ENCODE data around the gene RUFY3.
"Not testable (repeated sequence)": the region's sequence is repeated elsewhere in the genome, so short reads cannot be mapped to it uniquely, and the experiment has no call there.

The RUFY3 gene

DNA sequence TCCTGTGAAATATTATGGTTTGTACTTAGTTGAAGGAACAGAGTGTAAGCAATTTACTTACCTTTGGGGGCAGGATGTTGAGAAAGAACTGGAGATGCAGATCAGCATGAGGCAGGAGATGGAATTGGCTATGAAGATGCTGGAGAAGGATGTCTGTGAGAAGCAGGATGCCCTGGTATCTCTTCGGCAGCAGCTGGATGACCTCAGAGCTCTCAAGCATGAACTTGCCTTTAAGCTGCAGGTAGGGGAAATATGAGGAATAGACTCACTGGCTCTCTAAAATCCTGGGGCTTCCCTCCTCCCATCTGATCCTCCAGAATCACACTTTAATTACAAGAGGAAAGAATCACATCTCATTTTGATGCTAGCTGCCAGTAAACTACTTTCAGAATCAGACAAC, 67.0 kb downstream of the RUFY3 start:
- DNase-seq, result no peak

DNA sequence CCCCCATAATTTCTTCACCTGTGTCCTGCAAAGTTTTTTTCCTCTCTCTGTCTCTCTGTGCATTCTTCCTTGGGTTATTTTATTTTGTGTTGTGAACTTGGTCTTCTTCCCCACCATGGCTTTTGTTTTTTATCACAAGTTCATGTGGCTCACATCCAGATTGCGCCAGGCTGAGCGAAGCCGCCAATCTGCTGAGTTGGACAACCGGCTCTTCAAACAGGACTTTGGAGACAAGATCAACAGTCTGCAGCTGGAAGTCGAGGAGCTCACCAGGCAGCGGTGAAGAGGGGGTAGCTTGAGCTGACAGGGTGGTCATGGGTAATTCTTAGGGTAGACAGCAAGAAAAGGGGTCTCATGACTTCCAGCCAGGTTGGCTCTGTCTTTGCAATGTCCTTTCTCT, 71.9 kb downstream of the RUFY3 start:
- no peak for DNase-seq

DNA sequence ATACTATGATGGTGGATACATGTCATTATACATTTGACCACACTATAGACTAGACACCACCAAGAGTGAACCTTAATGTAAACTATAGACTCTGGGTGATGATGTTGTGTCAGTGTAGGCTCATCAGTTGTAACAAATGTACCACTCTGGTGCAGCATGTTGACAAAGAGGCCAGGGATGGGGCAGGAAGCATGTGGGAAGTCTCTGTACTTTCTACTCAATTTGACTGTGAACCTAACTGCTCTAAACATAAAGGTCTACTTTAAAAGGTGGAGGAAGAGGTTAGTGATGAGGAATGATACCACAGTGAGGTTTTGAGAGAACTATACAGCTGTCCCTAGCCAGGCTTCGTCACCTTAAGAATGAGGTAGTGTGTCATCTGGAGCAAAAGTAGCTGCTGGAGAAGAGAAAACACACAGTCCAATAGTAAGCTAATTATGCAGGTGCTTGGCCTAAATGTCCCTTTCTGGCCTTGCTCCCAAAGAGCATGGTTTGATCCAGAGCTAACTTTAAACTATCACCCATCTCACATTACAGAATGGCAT, 79.6 kb downstream of the RUFY3 start:
- no peak for DNase-seq

DNA sequence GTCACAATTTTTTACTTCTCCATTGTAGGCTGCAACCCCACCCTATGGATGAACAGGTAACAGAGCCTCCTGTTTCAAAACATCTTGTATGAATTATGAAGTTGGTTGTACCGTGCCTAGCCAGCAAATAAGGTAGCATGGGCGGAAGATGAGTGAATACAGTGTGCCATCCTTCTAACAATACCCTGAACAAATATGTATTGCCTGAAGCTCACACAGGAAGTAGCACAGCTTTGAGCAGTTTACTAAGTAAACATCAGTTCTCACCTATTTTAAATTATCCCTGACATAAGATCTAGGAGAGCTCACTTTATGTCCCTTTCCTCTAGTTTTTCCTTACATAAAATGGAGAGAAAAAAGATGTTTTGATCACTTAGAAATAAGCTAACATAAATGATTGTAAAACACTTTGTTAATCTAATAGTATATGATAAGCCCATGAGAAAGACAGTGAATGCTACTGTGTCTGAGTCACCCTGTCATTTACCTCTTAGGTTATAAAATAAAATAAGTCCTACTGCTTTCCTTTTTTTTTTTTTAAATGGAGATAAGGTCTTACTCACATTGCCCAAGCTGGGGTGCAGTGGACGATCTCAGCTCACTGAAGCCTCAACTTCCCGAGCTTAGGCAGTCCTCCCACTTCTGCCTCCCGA, 81.3 kb downstream of the RUFY3 start:
- DNase-seq, result no peak

DNA sequence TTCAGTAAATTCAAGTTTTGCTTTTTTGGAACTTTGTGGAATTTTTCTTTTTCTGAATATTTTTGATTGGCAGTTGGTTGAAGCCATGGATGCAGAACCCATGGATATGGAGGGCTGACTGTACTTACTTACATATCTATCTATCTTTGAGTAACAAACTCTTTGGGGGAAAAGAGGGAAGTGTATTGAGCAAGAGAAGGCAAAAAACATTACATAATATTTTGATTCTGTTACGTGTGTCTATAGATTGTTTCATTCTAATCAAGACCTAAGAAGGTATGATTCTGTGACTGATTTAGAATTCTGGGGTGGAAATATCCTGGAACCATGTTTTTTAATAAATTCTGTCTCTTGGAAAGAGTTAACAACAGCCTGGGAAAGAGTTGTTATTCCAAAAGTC, 86.4 kb downstream of the RUFY3 start:
- no peak for DNase-seq

DNA sequence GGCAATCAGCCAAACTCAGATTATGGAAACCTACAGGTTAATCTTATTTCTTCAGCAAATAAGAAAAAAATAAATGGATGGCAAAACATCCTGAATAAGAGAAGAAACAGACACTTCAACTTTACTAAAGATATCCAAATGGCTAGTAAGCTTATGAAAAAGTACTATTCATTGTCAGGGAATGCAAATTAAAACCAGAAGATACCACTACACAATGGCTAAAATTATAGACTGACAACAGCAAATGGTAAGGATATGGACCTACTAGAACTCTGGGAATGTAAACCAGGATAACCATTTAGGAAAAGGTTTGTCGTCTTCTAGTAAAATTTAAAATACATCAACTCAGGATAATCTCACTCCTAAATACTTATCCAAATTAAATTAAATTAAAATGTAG, 93.6 kb downstream of the RUFY3 start:
- no peak for DNase-seq

DNA sequence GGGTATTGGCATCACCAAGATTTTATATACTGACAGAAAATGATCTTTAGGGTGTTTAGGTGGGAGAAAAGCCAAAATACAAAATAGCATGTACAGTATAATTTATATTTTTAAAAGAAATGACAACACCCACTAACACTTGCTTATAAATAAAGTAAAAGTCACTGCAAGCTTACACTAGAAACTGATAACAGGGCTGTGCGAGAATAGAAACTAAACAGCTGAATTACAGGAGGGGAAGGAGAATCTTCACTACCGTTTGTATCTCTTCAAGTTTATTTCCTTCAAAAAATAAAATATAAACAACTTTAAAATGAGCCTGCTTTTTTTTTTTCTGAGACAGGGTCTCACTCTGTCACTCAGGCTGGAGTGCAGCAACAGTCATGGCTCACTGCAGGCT, 95.1 kb downstream of the RUFY3 start:
- no peak for DNase-seq

DNA sequence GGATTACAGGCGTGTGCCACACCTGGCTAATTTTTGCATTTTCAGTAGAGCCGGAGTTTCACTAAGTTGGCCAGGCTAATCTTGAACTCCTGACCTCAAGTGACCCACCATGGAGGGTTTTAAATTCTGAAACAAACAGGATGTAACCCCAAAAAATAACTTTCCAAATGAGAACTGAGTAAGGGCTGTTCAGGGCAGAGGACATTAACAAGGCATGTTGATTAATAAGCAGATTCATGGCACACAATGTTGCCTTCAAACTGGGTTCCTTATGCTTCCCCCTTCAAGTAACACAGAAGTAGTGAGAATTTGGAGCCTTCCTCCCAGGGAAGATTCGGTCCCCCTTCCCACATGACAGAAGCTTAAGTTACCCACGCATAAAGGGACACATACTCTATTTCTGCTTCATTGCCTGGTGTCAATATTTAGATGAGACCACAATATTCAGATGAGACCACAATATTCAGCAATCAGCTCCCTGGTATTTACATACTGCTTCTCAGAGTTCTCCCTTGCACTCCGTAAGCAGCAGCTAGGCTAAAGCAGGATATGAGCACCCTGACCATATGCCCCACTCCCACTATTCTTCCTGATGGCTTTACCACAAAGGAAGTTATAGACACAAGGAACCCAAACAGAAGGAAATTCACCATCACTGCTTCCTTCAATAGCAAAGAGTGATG, 96.5 kb downstream of the RUFY3 start:
- DNase-seq, result no peak

DNA sequence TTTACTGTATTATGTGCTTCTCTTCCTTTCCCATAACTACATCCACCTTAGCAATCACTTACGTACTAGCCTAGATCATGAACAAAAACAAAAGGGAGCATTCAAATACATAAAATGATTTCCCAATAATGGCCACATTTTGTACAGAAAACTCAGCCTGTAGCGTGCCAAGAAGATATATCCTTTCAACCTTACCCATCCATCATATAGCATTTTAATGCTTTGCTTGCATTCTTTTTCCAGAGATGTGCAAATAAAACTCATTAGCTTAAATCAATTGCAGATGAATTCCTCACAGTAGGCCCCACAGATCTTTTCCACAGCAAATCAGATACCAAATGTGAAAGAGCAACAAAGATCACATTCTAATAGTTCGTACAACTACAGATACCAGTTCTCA, 97.2 kb downstream of the RUFY3 start:
- no peak for DNase-seq

DNA sequence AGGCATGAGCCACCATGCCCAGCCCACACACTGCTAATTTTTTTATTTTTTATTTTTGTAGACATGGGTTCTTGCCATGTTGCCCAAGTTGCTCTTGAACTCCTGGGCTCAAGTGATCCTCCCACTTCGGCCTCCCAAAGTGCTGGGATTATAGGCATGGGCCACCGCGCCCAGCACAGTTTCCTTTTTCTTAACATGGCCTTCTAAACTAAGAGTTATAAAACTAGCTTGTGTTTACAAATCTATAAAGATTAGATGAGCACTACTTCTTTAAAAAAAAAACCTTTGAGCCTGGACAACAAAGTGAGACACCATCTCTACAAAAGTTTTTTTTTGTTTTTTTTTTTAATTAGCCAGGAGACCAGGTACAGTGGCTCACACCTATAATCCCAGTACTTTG, 107.3 kb downstream of the RUFY3 start:
- DNase-seq, result no peak

DNA sequence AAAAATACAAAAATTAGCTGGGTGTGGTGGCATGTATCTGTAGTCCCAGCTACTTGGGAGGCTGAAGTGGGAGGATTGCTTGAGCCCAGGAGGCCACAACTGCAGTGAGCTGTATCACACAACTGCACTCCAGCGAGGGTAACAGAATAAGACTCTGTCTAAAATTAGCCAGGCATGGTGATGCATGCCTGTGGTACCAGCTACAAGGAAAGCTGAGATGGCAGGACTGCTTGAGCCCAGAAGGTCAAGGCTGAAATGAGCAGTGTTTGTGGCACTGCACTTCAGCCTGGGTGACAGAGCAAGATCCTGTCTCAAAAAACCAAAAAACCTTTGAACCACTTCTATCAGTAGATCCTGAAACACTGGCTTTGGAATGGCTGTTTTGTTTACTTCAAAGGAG, 107.7 kb downstream of the RUFY3 start:
- no peak for DNase-seq

DNA sequence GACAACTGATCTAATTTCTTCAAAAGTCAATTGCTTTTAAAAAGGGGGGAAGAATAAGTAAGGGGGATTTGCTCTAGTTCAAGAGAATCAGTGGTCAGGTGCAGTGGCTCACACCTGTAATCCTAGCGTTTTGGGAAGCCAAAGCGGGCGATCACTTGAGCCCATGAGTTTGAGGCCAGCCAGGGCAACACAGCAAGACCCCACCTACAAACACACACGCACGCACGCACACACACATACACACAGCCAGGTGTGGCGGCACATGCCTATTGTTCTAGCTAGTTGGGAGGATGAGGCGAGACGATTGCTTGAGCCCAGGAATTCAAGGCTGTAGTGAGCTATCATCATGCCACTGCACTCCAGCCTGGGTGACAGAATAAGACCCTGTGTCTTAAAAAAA, 108.3 kb downstream of the RUFY3 start:
- DNase-seq, result no peak

DNA sequence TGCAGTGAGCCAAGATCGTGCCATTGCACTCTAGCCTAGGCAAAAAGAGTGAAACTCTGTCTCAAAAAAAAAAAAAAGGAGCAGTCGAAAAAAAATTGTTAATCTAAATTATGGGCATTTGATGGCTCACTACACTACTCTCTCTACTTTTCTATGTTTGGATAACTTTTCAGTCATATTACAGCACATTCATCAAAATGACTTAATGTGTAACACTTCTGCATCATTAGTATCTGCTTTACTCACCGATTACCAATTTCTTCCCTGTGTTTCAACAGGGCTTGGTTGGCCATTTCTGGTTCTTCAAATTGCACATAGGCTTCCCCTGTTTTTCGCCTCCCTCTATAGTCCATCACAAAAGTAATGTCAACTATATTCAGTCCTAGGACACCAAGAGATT, 109.5 kb downstream of the RUFY3 start:
- DNase-seq, result no peak

DNA sequence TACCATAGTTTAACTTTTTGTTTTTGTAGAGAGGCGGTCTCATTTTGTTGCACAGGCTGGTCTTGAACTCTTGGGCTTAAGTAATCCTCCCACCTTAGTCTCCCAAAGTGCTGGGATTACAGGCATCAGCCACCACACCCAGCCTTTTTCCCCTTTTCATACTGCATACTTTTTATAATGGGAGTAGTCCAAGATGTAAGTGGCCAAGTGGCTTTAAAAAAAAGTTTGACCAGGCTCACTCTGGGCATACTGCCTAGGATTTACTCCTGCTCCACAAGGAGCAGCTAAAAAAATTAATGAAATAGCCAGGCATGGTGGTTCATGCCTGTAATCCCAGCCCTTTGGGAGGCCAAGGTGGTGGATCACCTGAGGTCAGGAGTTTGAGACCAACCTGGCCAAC, 111.9 kb downstream of the RUFY3 start:
- DNase-seq, result no peak

DNA sequence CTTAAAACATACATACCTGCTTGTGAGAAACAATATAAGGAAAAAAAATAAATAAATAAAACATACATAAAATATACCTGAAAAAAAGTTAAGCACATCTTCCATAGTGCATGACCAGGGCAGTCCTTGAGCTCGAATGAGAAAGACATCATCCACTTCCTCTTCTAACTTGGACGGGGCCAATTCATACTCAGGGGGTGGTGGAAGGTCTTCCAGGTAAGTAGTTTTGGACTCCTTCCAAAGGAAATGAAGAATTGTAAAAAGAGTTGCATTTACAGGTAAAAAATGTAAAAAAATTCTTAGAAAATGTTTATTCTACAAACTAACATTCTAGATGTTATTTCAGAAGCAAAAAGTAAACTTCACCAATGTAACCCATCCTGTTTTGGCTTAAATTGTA, 114.3 kb downstream of the RUFY3 start:
- DNase-seq, result no peak

DNA sequence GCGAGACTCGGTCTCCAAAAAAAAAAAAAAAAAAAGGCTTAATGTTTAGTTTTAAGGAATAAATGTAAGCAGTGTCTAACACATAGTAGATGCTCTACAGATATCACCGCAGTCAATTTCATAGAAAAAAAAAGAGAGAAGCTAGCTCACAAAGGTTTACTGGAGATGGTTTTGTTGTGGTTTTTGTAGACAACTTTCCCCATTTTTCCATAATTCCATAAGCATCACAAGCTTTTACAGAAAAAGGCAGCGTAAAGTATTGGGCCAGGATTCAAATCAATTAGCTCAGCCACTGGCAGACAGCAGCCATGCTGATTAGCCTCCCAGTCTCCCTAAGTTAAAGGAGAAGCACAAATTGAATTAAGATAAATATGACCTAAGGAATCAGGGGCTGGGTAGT, 116.4 kb downstream of the RUFY3 start:
- DNase-seq, result no peak

DNA sequence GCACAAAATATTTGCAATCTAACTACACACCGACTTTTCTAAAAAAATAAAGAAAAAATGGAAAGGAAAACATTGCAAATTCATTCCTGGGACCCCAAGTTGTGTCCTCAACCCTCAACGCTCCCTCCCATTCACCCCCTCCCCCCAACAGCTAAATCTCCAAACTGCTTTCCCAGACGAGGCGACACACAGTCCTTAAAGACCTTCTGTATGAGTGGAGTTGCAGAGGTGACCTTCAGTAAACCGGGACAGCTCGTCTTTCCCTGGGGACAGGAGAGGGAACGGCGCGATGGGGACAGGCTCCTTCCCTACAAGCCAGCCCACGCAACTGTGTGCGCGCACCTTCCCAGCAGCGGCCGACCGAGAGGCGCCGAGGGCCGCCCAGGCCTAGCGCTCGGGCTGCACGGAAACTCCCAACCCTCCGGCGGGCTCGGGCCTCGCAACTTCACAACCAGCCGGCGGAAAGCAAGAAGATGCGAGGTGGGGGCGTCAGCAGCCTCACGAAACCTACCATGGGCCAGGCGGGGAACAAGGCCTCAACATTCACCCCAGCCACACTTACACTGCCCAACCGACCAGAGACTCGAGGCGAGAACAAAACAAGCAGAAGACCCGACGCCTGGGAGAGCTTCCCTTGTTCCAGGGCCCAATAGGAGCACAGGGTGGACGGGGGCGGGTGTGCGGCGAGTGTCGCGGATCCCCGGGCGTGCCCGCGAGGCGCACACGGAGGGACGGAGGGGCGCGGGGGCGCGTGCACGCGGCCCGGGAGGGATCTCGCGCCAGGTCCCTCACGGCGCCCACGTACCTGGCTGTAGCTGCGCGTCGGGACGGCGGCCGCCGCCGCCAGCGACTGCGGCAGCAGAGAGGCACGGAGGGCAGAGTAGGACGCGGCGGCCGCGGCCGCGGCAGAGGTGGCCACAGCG, 117.2 kb downstream of the RUFY3 start:
- peak; percentile 68 for DNase-seq

DNA sequence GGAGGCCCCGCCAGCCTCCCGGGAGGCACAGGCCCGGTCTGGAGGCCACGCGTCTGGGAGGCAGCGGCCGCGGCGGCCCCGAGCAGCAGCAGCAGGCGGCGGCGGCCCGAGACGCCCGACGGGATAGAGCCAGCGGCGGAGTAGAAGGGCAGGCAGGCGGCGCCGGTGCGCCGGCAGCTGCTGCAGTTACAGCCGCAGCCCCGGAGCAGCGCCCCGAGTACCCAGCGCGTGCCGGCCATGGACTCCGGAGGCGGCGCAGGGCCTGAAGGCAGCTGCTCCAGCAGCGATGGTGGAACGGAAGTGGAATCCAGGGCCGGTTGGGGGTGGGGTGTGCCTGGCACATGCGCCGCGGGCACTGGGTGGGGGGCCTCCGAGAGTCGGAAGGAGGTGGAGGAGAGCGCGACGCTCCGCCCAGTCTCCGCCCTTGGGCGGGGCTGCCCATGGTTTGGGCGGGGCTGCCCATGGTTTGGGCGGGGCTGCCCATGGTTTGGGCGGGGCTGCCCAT, 117.9 kb downstream of the RUFY3 start, which contains the start of gene GRSF1:
GRSF1 (minus strand) TSS at position 302 of the 505 bp plus-strand sequence; CDS start at position 239, 63 bp downstream.
- DNase-seq, result peak; percentile 95

DNA sequence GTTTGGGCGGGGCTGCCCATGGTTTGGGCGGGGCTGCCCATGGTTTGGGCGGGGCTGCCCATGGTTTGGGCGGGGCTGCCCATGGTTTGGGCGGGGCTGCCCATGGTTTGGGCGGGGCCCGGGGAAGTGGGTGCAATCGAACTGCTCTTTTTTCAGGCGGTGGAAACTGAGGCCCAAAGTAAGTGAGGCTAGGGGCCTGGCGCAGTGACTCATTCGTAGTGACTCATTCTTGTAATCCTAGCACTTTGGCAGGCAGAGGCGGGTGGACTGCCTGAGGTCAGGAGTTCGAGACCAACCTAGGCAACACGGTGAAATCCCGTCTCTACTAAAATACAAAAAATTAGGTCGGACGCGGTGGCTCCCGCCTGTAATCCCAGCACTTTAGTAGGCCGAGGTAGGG, 118.4 kb downstream of the RUFY3 start:
- DNase-seq, result peak; percentile 69

DNA sequence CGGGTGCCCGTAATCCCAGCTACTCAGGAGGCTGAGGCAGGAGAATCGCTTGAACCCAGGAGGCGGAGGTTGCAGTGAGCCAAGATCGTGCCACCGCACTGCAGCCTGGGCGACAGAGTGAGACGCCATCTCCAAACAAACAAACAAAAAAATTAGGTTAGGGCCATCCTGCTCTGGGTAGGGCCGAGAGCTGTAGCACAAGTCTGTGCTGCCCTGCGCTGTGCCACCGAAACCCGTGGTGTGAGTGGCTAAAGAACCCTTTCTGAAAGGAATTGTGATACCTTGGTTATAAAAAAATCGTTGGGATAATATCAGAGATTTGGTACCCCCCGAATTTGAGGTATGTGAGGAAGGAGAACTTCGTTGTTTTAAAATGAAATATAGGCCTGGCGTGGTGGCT, 118.9 kb downstream of the RUFY3 start:
- DNase-seq, result not testable (repeated sequence)

DNA sequence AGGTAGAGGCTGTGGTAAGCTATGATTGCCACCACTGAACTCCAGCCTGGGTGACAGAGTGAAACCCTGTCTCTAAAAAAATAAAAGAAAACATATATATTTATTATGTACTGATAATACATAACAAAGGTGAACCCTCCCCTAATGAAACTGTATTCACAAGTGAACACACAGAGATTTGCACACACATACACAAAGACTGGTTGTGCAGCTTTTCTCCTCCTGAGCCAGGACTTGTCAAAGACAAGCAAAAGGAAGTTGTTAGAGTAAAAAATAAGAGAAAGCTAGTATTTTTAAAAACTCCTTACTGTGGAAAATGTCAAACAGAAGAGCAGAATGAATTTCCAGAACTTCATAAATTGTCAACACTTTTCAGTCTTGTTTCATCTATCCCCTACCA, 119.4 kb downstream of the RUFY3 start:
- no peak for DNase-seq

DNA sequence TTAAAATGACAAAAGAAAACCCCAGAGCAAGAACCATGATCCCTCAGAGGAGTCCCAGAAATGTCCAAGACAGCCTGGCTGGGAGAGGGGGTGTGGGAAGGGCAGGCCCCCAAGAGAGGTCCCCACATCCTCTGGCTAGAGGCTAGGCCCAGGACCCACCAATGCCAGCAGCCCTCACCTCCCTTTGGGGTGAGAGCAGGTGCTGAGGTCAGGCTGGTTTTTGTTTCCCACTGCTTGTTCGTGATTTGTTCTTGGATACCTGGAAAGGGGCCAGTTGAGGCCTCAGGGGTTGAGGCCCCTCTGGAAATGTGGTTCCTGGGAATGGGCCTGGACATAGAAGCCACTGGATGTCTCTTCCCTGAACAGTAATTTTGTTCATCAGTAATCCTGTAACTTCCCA, 120.2 kb downstream of the RUFY3 start:
- no peak for DNase-seq

DNA sequence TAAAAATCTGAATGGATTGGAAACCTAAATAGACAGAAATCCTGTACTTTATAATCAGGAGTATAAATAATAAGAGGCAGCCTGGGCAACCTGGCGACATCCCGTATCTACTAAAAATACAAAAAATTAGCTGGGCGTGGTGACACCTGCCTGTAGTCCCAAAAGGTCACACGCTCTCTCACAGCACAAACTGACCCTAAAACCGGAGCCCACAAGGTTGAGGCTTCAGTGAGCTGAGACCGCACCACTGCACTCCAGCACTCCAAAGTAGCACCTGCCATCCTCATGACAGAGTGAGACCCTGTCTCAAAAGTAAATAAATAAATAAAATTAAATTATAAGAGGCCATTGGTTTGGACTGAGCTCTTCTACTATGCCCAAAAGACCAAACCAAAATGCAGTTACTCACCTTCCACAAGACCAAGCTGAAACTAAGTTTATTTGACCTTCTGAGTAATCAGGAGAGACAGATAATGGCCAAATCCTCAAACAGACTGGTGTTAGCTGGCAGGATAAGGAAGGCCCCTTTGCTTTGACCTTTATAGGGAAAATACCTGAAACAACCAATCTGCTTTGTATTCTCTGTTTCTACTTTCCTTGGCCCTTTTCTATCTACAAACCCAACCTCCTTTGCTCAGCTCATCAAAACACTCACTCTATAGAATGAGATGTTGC, 121.1 kb downstream of the RUFY3 start:
- no peak for DNase-seq
